ENCODE results near the gene NEK4.

DNA sequence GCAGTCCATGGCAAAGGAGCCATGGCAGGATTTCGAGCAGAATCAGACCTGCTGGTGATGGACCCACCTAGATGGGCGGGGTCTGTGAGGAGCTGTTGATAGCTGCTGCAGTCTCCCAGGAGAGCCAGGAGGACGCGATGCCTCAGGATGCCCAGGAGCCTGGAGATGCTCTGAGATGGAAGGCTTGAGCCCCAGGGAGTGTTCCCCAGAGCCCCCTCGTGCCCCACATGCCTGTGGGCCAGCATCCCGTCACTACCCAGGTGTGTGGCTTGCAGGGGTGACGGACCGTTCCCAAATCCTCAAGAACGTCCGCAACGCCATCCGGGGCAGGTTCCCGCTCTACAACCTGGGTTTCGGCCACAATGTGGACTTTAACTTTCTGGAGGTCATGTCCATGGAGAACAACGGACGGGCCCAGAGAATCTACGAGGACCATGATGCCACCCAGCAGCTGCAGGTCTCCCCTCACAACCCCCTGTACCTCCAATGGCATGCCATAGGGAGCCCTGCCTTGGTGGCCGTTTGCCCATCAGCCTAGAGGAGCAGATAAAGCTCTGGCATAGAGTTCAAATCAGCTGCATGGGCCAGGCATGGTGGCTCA, 13.4 kb upstream of the NEK4 start:
- TF ChIP-seq, protein P1, sequence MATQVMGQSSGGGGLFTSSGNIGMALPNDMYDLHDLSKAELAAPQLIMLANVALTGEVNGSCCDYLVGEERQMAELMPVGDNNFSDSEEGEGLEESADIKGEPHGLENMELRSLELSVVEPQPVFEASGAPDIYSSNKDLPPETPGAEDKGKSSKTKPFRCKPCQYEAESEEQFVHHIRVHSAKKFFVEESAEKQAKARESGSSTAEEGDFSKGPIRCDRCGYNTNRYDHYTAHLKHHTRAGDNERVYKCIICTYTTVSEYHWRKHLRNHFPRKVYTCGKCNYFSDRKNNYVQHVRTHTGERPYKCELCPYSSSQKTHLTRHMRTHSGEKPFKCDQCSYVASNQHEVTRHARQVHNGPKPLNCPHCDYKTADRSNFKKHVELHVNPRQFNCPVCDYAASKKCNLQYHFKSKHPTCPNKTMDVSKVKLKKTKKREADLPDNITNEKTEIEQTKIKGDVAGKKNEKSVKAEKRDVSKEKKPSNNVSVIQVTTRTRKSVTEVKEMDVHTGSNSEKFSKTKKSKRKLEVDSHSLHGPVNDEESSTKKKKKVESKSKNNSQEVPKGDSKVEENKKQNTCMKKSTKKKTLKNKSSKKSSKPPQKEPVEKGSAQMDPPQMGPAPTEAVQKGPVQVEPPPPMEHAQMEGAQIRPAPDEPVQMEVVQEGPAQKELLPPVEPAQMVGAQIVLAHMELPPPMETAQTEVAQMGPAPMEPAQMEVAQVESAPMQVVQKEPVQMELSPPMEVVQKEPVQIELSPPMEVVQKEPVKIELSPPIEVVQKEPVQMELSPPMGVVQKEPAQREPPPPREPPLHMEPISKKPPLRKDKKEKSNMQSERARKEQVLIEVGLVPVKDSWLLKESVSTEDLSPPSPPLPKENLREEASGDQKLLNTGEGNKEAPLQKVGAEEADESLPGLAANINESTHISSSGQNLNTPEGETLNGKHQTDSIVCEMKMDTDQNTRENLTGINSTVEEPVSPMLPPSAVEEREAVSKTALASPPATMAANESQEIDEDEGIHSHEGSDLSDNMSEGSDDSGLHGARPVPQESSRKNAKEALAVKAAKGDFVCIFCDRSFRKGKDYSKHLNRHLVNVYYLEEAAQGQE (IDR thresholded peaks at IDR 0.05; ENCODE audit: low read depth), result no peak
- TF ChIP-seq, protein P2, sequence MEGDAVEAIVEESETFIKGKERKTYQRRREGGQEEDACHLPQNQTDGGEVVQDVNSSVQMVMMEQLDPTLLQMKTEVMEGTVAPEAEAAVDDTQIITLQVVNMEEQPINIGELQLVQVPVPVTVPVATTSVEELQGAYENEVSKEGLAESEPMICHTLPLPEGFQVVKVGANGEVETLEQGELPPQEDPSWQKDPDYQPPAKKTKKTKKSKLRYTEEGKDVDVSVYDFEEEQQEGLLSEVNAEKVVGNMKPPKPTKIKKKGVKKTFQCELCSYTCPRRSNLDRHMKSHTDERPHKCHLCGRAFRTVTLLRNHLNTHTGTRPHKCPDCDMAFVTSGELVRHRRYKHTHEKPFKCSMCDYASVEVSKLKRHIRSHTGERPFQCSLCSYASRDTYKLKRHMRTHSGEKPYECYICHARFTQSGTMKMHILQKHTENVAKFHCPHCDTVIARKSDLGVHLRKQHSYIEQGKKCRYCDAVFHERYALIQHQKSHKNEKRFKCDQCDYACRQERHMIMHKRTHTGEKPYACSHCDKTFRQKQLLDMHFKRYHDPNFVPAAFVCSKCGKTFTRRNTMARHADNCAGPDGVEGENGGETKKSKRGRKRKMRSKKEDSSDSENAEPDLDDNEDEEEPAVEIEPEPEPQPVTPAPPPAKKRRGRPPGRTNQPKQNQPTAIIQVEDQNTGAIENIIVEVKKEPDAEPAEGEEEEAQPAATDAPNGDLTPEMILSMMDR (IDR thresholded peaks at IDR 0.05 in 2 of 3, conservative IDR thresholded peaks at IDR 0.05 in 1 of 3; ENCODE audit: borderline replicate concordance in 1 of 3, insufficient read depth in 1 of 3, low read depth in 2 of 3, low read length in 2 of 3), result no peak
- TF ChIP-seq YY1 (IDR thresholded peaks at IDR 0.05; ENCODE audit: extremely low read depth, insufficient replicate concordance, low read depth, low read length) (no peak), POLR2A (IDR thresholded peaks at IDR 0.05; ENCODE audit: borderline replicate concordance, extremely low read depth, insufficient read depth, insufficient read length) (no peak)
